Measurements from ENCODE around the gene CR1. TPM values are rescaled to one million over a fixed set of nuclear protein-coding genes. Genes with fewer than 3 reads are reported as not detected.
"Not testable (repeated sequence)": the region's sequence is repeated elsewhere in the genome, so short reads cannot be mapped to it uniquely, and the experiment has no call there.

Gene CR1
- total and polyA plus RNA-seq, 2 experiments from 2014 or later: 0.65 to 0.76 TPM

GRCh38 chr1:207680590-207681388 lies 184.8 kb downstream of the CR1 start:
- H4K20me1 ChIP-seq (replicated peaks; ENCODE audit: insufficient read depth); H3K4me1 ChIP-seq (ENCODE audit: insufficient read depth); DNase-seq (ENCODE audit: low spot score); H3K4me1 Mint-ChIP-seq; H3K4me3 Mint-ChIP-seq; ATAC-seq; H2AFZ ChIP-seq; H3F3A ChIP-seq (replicated peaks; ENCODE audit: low read depth); H3K27ac Mint-ChIP-seq; H3K36me3 ChIP-seq (ENCODE audit: insufficient read depth); H3K4me2 ChIP-seq; H3K79me2 ChIP-seq (replicated peaks; ENCODE audit: insufficient read depth); H3K27me3 Mint-ChIP-seq (ENCODE audit: insufficient read depth, low read depth, poor library complexity); H3K27me3 ChIP-seq (ENCODE audit: insufficient read depth); H3K4me3 ChIP-seq; H3K27ac ChIP-seq (ENCODE audit: low read depth); H3K9me2 ChIP-seq (ENCODE audit: insufficient read depth): not testable (repeated sequence)
- H3K9me3 Mint-ChIP-seq: peaks cover 13% of the 10 kb centered on the region; the same call in 2 of the 3 replicates
- peaks cover 17% of the 10 kb centered on the region for H3K36me3 Mint-ChIP-seq (ENCODE audit: low read depth)

- not testable (repeated sequence) for H3K4me3 Mint-ChIP-seq; H3K9me2 ChIP-seq (ENCODE audit: insufficient read depth); H3K9me3 Mint-ChIP-seq; H3K4me3 ChIP-seq; H3K4me1 ChIP-seq (ENCODE audit: insufficient read depth); H3K79me2 ChIP-seq (replicated peaks; ENCODE audit: insufficient read depth); DNase-seq (ENCODE audit: low spot score); H3F3A ChIP-seq (replicated peaks; ENCODE audit: low read depth); H3K27me3 ChIP-seq (ENCODE audit: insufficient read depth); H3K27ac ChIP-seq (ENCODE audit: low read depth); H3K36me3 ChIP-seq (ENCODE audit: insufficient read depth); ATAC-seq; H3K4me1 Mint-ChIP-seq; H3K4me2 ChIP-seq; H2AFZ ChIP-seq; H3K36me3 Mint-ChIP-seq (ENCODE audit: low read depth); H4K20me1 ChIP-seq (replicated peaks; ENCODE audit: insufficient read depth); H3K27ac Mint-ChIP-seq; H3K27me3 Mint-ChIP-seq (ENCODE audit: insufficient read depth, low read depth, poor library complexity)
Measured at GRCh38 chr1:207682872-207683434, 187.0 kb downstream of the CR1 start.

GRCh38 chr1:207690551-207690950 lies 194.6 kb downstream of the CR1 start:
- not testable (repeated sequence) for H3K4me2 ChIP-seq; H3K4me3 Mint-ChIP-seq; ATAC-seq; H3K9me2 ChIP-seq (ENCODE audit: insufficient read depth); H3K27ac Mint-ChIP-seq; H3K9me3 Mint-ChIP-seq; H3K79me2 ChIP-seq (replicated peaks; ENCODE audit: insufficient read depth); DNase-seq (ENCODE audit: low spot score); H3K27me3 ChIP-seq (ENCODE audit: insufficient read depth); H3K36me3 ChIP-seq (ENCODE audit: insufficient read depth); H3K27me3 Mint-ChIP-seq (ENCODE audit: insufficient read depth, low read depth, poor library complexity); H3F3A ChIP-seq (replicated peaks; ENCODE audit: low read depth); H2AFZ ChIP-seq; H3K36me3 Mint-ChIP-seq (ENCODE audit: low read depth); H3K27ac ChIP-seq (ENCODE audit: low read depth); H3K4me3 ChIP-seq; H4K20me1 ChIP-seq (replicated peaks; ENCODE audit: insufficient read depth); H3K4me1 Mint-ChIP-seq
- H3K4me1 ChIP-seq (ENCODE audit: insufficient read depth): peaks cover 10% of the 10 kb centered on the region; the same call in 1 of the 2 replicates

GRCh38 chr1:207691010-207691409 lies 195.1 kb downstream of the CR1 start:
- Mint-ChIP-seq H3K9me3 (no peaks in the 10 kb centered on the region), H3K27ac (no peak overlapping the region), H3K4me3 (no peak overlapping the region), H3K4me1 (peaks cover 6% of the 10 kb centered on the region; the same call in 2 of the 3 replicates), H3K27me3 (ENCODE audit: insufficient read depth, low read depth, poor library complexity) (no peaks in the 10 kb centered on the region), H3K36me3 (ENCODE audit: low read depth) (no peaks in the 10 kb centered on the region)
- no peaks in the 10 kb centered on the region for H3K79me2 ChIP-seq (replicated peaks; ENCODE audit: insufficient read depth)
- no peaks in the 10 kb centered on the region for H3F3A ChIP-seq (replicated peaks; ENCODE audit: low read depth)
- H3K9me2 ChIP-seq (ENCODE audit: insufficient read depth): no peaks in the 10 kb centered on the region
- DNase-seq (ENCODE audit: low spot score): no peak
- H3K27ac ChIP-seq (ENCODE audit: low read depth): no peak overlapping the region
- no peak overlapping the region for H3K4me3 ChIP-seq
- no peak overlapping the region for H2AFZ ChIP-seq
- no peaks in the 10 kb centered on the region for H3K36me3 ChIP-seq (ENCODE audit: insufficient read depth)
- H4K20me1 ChIP-seq (replicated peaks; ENCODE audit: insufficient read depth): no peaks in the 10 kb centered on the region
- H3K4me1 ChIP-seq (ENCODE audit: insufficient read depth): peaks cover 10% of the 10 kb centered on the region; the same call in 1 of the 2 replicates
- ATAC-seq: no peak
- no peaks in the 10 kb centered on the region for H3K27me3 ChIP-seq (ENCODE audit: insufficient read depth)
- no peak overlapping the region for H3K4me2 ChIP-seq
- TF ChIP-seq EZH2phosphoT487 (IDR thresholded peaks at IDR 0.05; ENCODE audit: unreplicated experiment) (no peak), EZH2 (IDR thresholded peaks at IDR 0.05; ENCODE audit: low read depth, unreplicated experiment) (no peak), NANOG (IDR thresholded peaks at IDR 0.05; ENCODE audit: borderline replicate concordance) (no peak), ZNF462 (CRISPR knock-in tag; IDR thresholded peaks at IDR 0.05) (no peak), STAT1 (IDR thresholded peaks at IDR 0.05; ENCODE audit: unreplicated experiment) (no peak)

All from GM23338 (cell line).